Measurements from ENCODE around the gene POR. TPM values are rescaled to one million over a fixed set of nuclear protein-coding genes. Genes with fewer than 3 reads are reported as not detected.

The POR gene
- total and polyA plus RNA-seq, 2 of the 13 experiments (the other 11 are each of a cell fraction or from before 2014, with no cell fraction given) = 145 to 266 TPM

DNA sequence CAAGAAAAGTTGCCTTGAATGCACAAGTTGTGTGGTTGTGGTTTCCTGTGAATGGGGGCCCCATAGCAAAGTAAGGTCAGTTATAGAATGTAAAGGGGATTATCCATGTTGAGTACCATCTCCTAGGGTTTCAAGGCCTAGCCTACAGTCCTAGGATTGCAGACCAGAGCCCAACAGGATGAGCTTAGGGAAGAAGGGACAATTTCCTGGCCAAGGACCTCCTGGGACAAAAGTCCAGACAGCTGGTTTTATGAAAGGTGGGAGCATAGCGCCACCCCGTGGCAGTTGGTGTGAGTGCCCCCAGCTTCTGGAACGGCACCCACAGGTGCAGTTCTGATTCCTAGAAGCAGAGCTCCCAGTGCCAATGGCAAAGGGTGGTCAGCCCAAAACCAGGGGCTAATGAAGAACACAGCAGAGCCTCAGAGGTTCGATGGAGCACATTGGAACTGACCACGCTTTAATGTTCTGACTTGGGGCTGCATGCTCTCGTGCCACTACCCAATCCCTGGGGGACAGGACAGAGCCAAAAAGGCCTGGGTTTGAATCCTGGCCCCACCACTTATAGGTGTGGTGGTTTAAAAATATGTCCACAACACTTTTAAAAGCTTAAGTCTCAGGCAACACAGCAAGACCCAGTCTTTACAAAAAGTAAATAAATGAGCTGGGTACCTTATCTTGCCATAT is 105.2 kb downstream of the POR start (continued):
- TF ChIP-seq, protein P1, sequence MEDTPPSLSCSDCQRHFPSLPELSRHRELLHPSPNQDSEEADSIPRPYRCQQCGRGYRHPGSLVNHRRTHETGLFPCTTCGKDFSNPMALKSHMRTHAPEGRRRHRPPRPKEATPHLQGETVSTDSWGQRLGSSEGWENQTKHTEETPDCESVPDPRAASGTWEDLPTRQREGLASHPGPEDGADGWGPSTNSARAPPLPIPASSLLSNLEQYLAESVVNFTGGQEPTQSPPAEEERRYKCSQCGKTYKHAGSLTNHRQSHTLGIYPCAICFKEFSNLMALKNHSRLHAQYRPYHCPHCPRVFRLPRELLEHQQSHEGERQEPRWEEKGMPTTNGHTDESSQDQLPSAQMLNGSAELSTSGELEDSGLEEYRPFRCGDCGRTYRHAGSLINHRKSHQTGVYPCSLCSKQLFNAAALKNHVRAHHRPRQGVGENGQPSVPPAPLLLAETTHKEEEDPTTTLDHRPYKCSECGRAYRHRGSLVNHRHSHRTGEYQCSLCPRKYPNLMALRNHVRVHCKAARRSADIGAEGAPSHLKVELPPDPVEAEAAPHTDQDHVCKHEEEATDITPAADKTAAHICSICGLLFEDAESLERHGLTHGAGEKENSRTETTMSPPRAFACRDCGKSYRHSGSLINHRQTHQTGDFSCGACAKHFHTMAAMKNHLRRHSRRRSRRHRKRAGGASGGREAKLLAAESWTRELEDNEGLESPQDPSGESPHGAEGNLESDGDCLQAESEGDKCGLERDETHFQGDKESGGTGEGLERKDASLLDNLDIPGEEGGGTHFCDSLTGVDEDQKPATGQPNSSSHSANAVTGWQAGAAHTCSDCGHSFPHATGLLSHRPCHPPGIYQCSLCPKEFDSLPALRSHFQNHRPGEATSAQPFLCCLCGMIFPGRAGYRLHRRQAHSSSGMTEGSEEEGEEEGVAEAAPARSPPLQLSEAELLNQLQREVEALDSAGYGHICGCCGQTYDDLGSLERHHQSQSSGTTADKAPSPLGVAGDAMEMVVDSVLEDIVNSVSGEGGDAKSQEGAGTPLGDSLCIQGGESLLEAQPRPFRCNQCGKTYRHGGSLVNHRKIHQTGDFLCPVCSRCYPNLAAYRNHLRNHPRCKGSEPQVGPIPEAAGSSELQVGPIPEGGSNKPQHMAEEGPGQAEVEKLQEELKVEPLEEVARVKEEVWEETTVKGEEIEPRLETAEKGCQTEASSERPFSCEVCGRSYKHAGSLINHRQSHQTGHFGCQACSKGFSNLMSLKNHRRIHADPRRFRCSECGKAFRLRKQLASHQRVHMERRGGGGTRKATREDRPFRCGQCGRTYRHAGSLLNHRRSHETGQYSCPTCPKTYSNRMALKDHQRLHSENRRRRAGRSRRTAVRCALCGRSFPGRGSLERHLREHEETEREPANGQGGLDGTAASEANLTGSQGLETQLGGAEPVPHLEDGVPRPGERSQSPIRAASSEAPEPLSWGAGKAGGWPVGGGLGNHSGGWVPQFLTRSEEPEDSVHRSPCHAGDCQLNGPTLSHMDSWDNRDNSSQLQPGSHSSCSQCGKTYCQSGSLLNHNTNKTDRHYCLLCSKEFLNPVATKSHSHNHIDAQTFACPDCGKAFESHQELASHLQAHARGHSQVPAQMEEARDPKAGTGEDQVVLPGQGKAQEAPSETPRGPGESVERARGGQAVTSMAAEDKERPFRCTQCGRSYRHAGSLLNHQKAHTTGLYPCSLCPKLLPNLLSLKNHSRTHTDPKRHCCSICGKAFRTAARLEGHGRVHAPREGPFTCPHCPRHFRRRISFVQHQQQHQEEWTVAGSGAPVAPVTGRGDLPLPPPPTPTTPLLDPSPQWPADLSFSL (CRISPR knock-in tag; IDR thresholded peaks at IDR 0.05) = no peak
- TF ChIP-seq CHD2 (IDR thresholded peaks at IDR 0.05; ENCODE audit: low read depth, low read length) (no peak), JARID2 (CRISPR knock-in tag; IDR thresholded peaks at IDR 0.05; ENCODE audit: insufficient replicate concordance) (no peak), TGIF2 (CRISPR knock-in tag; IDR thresholded peaks at IDR 0.05) (no peak), AGO1 (IDR thresholded peaks at IDR 0.05; ENCODE audit: low read depth, low read length, poor library complexity, severe bottlenecking) (no peak), PRMT3 (CRISPR knock-in tag; IDR thresholded peaks at IDR 0.05; ENCODE audit: borderline replicate concordance, low read depth) (no peak), ETV6 (CRISPR knock-in tag; conservative IDR thresholded peaks at IDR 0.05) (no peak), CC2D1A (CRISPR knock-in tag; IDR thresholded peaks at IDR 0.05) (no peak), FOXM1 (CRISPR knock-in tag; IDR thresholded peaks at IDR 0.05) (no peak), SKI (IDR thresholded peaks at IDR 0.05; ENCODE audit: partially characterized antibody) (no peak), SMC3 (IDR thresholded peaks at IDR 0.05; ENCODE audit: low read length) (peak; percentile 94), HNRNPH1 (optimal IDR thresholded peaks at IDR 0.05; ENCODE audit: low read depth, low read length) (no peak), KLF12 (CRISPR knock-in tag; IDR thresholded peaks at IDR 0.05; ENCODE audit: borderline replicate concordance) (no peak), HBP1 (CRISPR knock-in tag; IDR thresholded peaks at IDR 0.05; ENCODE audit: low read depth) (0 out of 2 replicates have a peak, but pooled peaks have one; percentile 29), FOXC1 (CRISPR knock-in tag; IDR thresholded peaks at IDR 0.05; ENCODE audit: borderline replicate concordance) (no peak), RAD51 (IDR thresholded peaks at IDR 0.05; ENCODE audit: borderline replicate concordance) (no peak), TOPORS (CRISPR knock-in tag; IDR thresholded peaks at IDR 0.05) (no peak), HIVEP1 (CRISPR knock-in tag; IDR thresholded peaks at IDR 0.05) (no peak)
- TF ChIP-seq, protein P2, sequence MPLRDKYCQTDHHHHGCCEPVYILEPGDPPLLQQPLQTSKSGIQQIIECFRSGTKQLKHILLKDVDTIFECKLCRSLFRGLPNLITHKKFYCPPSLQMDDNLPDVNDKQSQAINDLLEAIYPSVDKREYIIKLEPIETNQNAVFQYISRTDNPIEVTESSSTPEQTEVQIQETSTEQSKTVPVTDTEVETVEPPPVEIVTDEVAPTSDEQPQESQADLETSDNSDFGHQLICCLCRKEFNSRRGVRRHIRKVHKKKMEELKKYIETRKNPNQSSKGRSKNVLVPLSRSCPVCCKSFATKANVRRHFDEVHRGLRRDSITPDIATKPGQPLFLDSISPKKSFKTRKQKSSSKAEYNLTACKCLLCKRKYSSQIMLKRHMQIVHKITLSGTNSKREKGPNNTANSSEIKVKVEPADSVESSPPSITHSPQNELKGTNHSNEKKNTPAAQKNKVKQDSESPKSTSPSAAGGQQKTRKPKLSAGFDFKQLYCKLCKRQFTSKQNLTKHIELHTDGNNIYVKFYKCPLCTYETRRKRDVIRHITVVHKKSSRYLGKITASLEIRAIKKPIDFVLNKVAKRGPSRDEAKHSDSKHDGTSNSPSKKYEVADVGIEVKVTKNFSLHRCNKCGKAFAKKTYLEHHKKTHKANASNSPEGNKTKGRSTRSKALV (CRISPR knock-in tag; IDR thresholded peaks at IDR 0.05) = no peak
- TF ChIP-seq, protein P3, sequence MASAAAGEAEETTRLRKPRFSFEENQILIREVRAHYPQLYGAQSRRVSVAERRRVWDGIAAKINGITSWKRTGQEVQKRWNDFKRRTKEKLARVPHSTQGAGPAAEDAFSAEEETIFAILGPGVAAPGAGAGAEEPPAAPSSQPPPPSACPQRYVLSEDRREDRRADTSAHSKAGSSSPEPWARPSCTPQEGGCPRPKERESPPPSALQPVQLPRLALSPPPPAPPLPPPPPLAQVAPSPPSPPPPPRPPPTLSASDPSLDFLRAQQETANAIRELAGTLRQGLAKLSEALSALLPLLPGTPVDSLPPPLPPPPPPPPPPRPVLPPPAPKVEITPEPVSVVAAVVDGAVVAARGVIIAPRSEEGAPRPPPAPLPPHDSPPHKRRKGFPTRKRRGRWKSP (CRISPR knock-in tag; IDR thresholded peaks at IDR 0.05) = no peak
